Stimulated activated CD8-positive, alpha-beta memory T cell treated with anti-CD3 and anti-CD28 coated beads, Interleukin-15, amount 100 ng/mL, for 1 hour (primary cell): ENCODE data around the gene IRF2BP2.
"Not testable (repeated sequence)": the region's sequence is repeated elsewhere in the genome, so short reads cannot be mapped to it uniquely, and the experiment has no call there.

ENCODE experiments used
- DNase-seq: peaks from one replicate; pipeline ENCODE4 v3.0.0-alpha.2; 2020; ENCODE audit warnings: low read depth

Gene IRF2BP2

DNA sequence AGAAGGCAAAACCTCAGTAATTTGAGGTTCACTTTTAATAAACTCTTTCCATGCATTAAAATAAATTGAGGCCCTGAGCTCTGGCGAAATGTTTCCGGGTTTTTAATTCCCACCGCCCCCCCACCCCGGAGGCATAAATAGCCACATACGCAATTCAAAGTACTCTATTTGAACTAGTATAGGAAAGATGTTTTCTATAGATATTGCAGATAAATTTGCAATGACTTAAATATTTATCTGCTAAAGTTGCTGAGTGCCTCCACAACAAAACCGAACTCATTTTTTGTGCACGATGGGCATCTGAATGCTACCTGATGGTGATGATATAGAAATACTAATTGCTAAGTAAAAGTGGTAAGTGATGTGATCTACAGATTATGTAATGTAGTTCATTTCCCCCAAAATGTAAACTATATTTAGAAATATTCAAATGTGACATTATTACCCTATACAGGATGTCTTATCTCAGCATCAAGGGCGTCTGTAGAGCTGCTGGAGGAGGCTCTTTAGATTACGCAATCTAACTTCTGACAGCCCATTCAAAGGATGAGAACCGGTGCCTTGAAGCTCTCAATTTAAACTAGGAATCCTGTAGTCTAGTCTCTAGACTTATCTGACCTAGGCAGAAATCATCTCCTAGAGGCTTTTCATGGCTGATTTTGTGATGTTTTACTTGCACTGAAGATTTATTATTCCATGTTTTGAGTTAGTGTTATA, 8.5 kb downstream of the IRF2BP2 start:
- DNase-seq = no peak

DNA sequence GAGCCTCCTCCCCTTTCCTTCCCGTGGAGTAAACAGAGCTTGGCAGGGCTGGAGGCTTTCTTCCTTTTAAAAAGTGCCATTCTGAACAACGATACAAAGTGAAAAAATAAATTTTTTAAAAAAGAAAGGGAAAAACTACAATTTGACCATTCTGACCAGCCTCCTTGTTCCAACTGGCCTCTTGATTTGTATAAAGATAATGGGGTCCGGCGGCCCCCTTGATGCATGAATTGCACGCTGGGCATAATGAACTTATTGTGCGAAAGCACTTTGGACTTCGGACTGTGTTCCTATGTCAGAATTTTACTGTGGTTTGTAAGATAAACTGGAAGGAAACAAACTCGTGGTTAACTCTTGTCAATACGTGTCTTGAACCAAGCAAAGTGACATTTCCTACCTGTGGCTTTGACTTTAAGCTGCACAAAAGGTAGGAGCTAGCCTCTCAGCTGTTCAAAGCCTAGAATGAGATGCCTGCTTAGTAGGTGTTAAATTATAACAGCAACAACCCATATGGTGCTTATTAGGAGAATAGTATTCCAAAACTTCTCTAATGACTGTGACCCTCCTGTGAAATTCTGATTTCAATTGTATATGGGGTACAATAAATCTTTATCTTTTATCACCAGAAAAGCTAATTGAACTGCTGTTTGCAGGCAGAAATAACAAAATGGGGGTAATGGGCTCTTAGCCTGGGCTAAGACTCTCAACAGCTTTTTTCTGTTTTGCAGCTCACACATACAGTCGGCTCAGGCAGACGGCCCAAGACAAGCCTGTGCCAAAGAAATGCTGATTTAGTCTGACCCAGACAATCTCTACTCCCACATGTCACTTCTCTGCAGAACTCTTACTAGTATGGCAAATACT, 9.3 kb downstream of the IRF2BP2 start:
- DNase-seq = no peak

DNA sequence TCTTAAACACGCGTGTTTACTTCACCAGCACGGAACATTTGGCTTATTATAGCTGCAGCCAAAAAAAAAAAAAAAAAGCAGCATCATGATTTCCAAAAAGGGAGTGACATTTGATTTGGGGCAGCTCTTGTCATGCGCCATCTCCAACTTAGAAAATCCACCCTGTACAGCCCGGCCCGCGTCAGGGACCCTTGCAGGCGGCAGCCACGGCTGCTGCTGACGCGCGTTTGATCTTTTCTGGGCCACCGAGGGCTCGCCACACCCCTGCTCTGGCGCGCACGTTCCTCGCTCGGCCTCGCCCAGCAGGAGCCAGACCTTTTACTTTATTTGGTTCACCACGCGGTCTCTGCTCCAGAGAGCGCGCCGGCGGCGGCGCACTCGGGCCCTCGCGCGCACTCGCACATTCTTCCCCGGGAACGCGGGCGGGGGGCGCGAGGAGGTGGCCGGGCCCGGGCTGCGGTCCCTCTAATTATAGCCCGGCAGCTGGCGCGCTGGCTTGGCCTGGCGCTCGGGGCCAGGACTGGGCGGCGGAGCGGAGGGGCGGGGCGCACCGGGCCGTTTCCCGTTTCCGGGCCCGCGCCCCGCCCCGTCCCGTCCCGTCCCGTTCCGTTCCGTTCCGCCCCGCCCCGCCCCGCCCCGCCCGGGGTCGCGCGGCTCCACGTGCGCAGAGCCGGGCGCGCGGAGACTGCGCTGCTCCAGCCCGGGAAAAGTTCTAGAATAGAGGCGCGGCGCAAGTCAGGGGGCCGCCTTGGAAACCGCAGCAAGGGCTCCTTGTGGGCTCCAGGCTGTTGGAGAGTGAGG, 10.2 kb downstream of the IRF2BP2 start:
- no peak for DNase-seq

DNA sequence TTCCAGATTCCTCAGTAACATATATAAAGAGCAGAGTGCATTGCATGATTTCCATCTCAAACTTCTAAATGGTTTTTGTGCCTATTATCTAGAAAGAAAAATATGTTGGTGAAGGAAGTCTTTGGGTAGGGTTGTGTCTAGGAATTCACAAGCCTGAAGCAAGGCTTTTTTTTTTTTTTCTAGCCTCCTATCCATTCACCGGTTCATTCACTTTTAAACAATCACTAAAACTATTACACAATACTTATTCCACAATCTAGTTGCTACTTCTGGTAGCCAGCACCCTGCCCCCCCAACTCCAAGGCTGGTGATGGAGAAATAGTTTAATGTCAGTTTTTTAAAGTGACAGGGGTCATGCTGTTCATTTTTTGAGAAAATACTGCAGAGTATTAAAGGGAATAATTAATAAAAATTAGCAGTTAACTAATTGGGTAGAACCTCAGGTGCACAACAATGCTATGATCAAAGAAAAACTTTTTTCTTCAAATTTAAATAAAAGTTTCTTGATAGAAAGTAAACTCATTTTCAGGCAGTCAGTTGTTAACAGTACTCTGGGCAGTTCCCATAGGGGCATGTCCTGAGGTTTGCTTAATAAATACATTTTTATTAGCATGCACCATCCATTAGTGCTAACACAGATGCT, 10.9 kb downstream of the IRF2BP2 start:
- no peak for DNase-seq

DNA sequence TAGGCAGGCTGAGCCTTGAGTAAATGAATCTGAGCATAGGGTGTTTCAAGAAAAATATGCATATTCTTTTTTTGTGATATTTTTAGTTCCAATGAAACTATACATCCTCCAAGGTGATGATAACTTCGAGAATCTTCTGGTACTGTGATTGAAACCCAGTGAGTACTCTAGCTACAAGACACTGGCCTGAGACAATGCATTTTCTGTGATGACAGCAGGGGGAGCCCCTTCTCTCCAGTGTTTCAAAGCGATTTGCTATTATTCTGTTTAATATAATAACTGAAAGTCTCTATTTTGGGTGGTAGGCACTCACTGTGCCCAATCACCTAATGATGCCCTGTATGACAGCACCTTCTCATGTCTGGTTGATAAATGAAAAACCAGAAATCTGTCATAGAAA, 12.1 kb downstream of the IRF2BP2 start:
- DNase-seq = no peak

DNA sequence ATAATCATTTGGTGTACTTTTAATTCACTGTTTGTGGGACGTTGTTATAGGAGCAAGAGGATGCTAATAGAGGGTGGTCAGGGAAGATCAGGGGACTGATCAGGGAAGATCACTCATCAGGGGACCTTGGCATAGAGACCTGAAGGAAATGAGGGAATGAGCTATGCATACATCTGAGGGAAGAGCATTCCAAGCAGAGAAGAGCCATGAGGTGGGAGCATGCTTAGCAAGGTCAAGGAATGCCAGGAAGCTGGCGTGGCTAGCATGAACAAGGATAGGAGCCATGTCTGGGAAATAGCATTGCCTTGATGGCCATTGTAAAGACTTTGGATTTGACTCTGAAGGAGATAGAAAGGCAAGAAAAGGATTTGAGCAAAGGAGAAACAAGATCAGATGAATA, 14.1 kb downstream of the IRF2BP2 start:
- no peak for DNase-seq

DNA sequence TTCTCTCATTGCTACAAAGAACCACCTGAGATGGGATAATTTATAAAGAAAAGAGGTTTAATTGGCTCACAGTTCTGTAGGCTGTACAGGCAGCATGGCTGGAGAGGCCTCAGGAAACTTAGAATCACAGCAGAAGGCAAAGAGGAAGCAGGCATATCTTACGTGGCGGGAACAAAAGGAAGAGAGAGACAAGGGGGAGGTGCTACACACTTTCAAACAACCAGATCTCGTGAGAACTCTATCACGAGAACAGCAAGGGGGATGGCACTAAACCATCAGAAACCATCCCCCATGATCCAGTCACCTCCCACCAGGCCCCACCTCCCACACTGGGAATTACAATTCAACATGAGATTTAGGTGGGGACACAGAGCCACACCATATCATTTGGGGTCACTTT, 15.4 kb downstream of the IRF2BP2 start:
- DNase-seq = not testable (repeated sequence)

DNA sequence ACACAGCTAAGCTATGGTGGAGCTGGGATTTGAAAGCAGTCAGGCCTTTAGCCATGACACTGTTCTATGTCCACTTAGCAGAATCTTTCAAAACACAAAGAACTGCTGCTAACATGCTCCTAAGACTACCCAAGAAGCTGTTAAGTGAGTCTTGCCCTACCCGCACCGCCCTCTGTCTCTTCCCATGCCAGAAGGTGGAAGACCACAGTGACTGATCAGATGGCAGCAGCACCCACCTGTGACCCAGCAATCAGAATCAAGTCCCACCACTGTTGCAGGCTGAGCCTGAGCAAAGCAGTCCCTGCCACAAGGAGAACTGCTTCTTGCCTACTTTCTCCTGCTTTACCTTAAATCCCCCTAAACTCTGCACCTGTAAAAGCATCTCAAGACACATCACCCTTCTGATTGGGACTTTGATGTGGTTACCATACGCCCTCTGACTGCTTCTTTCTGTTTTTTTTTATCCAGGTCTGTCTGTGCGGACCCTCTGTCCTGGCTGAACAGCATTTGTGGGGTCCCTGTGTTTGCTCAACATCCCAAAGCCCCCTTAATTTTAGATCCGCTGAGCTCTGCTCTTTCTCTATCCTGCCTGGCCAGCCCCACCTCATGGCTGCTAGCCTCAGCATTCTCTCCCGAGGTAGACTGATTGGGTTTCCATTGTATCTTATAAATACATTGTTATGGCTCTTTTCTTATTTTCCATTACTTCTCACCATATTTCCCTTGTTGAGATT, 16.0 kb downstream of the IRF2BP2 start:
- no peak for DNase-seq

DNA sequence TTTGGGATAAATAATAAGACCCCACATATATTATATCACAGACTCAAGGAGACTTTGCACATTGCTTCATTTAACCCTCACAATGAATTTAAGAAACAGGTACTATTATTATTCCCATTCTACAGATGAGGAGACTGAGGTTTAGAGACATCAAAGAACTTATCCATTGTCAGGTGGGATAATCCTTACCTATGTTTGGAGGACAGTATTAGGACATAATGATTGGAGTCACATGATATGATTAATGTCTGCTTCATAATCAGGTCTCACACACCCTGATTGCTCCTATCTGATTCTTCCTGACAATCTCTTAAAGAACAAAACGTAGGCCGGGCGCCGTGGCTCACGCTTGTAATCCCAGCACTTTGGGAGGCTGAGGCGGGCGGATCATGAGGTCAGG, 16.9 kb downstream of the IRF2BP2 start:
- DNase-seq = no peak

DNA sequence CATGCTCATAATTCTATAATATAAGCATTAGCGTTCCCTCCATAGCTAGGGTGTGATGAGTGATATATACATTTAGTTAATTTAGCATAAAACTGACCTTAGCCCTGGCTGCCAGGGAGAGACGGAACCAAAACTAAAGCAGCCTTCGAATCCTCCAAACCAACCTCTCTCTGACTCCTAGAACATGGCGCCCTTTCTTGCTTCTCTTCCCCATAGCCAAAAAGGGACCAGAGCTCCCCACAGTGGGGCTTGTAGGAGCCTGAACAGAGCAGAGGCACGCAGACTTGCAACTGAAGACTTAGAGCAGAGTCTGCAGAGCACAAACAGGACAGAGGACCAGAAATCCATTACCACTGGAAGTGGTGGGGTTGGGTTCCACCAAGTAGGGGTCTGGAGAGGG, 17.7 kb downstream of the IRF2BP2 start:
- no peak for DNase-seq

DNA sequence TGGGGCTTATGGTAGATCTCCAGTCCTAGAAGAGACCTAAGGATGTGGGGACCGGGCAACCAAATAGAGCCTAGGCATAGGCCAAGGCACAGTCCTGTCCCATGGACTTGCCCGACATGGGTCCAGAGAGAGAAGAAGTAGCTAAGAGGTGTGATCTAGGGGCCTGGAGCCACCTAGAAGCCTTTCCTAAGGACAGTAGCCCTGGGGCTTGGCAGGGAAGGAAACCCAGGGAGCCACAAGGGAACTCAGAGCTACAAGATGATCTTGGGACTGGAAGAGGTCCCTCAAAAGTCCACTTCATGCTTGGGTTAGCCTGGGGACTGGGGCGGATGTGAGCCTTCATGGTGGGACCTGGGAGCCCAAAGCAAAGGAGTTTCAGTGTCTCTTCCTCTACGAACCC, 18.8 kb downstream of the IRF2BP2 start:
- DNase-seq = no peak

DNA sequence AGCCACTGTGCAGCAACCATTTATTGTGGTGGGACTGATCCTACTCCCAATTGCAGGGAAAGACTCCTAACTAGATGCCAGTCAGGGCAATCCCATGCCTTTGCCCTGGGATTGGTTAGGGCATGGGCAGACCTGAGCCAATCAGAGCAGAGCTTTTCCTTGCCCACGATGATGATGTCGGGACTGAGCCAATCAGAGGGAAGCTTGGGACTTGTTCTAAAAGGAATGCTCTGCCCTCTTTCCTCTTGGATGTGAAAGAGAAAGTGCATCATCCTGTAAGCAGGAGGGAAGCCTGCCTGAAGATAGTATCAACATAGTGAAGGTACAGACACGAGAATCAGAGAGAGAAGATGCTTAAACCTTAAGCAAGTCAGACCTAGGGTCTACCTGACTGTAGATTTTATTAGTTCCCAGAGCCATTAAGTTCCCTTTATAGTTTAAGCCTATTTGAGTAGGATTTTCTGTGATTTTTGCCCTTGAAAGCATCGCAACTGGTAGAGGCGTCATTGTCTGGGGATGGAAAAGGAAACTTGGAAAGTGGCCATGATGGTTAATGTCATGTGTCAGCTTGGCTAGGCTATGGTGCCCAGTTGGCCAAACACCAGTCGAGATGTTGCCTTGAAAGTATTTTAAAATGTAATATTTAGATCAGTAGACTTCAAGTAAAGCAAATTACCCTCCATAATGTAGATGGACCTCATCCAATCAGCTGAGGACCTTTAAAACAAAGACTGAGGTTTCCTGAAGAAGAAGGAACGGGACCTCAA, 19.9 kb downstream of the IRF2BP2 start:
- DNase-seq = no peak

DNA sequence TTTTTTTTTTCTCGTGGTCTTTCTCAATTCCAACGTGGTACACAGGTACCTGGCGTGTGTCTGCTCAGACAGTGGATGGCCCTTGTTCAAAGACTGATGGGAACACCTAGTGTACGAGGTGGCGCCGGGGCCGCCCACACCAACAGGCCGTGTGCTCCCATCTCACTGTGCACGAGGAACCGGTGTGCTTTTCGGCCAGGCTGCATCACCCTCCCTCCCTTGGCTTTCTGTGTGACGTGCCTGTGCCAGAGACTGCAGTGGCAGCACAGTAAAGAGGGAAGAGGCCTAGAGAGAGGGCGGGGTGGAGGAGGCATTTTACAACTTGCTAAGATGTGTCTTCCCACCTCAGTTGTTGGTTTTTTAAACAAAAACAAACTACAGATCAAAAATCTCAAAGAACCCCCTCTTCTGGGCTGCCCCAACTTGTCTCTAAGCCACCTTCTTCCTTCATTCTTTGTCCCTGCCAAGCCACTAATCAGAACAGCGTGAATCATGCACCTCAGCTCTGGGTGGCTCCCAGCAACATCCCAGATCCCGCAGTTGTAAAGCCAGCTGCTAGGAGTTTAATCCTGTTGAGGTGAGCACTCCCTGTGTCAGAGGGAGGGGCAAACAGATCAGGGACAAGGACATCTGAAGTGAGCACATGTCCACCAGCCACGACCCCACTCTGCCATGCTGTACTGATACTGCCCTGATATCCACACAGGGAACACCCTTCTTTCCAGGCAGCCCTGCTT, 20.7 kb downstream of the IRF2BP2 start:
- DNase-seq = no peak

DNA sequence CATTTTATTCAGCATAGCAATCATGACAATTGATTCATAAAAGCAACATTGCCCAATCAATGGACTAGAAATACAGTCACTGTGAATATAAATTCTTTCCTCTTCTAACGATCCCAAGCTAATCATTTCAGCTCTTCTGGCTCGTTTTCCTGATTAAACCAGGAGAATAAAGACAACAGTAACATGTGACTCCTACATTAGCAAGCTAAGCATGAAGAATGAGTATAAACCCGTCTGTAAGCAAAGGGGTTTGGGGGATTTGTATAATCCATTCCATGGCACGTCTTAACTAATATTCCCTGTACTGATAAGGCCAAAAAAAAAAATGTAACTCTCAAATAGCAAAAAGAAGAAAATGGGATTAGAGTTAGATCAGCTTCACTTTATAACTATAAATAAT, 21.6 kb downstream of the IRF2BP2 start:
- DNase-seq = no peak

DNA sequence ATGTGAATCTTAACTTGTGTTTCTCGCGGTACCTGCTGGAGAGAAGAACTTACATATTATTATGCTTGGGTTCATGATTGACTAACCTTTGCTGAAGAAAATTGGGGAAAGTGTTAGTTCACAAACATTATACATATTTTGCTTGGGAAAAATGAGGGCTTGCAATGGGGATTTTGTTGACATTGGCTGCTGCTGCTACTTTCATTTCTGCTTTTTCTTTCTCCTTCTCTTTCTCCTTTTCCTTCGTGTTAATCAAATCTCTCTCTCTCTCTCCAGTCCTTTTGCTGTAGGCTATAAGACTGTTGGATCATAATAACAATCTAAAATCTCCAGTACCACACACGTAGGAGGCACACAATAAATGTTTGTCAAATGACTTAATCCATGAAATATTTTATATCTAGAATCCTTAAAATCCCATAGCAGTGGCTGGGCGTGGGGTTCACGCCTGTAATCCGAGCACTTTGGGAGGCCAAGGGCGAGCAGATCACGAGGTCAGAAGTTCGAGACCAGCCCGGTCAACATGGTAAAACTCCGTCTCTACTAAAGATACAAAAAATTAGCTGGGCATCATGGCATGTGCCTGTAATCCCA, 23.0 kb downstream of the IRF2BP2 start:
- DNase-seq = no peak

DNA sequence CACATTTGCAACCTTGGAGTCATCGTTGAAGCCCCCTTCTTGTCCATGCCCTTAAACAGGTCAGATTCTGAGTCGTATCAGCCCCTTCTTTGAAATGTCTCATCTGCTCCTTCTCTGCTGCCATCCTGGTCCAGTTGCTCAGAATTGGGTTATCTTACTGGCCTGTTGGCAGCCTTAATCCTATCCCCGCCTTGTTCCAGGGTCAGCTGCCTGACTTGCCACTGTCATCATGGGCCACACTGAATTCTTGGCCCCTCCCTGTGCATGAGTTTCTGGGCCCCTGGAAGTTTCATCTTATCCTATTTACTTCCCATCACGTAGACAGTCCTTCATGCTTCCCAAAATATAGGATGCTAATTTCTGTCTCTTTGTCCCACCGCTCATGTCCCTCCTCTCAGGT, 23.7 kb downstream of the IRF2BP2 start:
- no peak for DNase-seq

DNA sequence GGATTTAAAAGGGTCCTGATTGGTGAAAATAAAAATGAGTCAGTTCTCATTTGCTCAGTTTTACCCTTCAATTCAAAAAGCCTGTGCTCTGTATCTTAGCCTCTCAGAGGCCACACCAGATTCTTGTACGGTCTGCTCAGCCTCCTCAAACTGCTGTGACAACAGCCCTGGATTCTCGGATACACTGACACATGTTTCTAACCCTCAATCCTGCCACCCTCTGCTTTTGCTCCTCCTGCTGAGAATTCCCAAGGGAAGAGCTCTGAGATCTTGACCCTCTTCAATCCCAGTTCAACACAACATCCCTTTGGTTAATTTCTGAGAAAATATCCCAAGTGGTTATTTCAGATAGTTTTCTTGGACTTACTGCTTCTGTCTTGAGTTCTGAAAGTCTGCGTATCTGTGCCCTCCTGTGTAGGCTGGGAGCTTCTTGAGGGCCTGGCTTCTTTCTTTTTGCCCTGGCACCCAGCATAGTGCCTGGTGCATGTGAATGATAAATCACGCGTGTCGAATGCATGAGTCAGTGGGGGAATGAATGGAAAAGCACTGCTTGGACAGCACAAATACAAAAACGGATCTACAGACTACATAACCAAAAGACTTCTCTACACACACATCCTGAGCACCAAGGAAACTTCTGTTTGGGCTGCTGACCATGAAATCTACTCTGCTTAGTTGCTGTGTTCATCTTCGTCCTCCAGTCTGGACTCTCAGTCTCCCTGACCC, 24.5 kb downstream of the IRF2BP2 start:
- DNase-seq = no peak

DNA sequence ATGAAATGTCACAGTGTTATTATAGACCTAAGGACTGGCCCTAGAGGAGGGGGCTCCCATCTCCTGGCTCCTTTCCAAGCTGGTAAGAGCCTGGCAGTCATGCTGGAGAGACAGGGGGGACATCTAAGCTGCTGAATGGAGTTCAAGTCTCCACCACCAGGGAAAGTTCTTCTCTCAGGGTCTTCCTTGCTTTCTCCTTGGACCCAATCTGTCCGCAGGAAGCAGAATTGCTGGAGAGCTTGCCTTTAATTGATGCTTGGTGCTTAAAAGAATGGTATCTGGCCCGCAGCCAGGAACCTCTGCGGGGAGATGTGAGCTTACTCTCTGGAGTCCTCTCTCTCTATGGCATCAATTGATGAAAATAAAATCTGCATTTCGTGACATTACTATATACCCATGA, 25.1 kb downstream of the IRF2BP2 start:
- no peak for DNase-seq

DNA sequence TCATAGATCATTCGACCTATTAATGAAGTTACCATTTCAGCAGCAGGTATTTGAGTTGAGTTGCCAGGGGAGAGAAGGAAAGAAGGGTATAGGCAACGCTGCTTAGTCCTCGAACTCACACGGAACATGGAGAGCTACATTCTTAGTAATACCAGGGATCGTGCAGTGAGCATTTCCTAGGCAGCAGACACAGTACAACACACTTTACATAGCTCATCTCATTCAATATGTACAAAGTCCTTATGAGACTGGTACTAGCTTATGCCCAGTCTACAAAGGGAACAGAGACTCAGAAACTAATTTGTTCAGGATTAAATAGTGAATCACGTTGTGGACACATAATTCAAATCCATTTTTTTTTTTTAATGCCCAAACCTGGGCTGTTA, 25.6 kb downstream of the IRF2BP2 start:
- DNase-seq = no peak
